Measurements from ENCODE around the gene HEATR1.
"Not testable (repeated sequence)": the region's sequence is repeated elsewhere in the genome, so short reads cannot be mapped to it uniquely, and the experiment has no call there.

The HEATR1 gene

DNA sequence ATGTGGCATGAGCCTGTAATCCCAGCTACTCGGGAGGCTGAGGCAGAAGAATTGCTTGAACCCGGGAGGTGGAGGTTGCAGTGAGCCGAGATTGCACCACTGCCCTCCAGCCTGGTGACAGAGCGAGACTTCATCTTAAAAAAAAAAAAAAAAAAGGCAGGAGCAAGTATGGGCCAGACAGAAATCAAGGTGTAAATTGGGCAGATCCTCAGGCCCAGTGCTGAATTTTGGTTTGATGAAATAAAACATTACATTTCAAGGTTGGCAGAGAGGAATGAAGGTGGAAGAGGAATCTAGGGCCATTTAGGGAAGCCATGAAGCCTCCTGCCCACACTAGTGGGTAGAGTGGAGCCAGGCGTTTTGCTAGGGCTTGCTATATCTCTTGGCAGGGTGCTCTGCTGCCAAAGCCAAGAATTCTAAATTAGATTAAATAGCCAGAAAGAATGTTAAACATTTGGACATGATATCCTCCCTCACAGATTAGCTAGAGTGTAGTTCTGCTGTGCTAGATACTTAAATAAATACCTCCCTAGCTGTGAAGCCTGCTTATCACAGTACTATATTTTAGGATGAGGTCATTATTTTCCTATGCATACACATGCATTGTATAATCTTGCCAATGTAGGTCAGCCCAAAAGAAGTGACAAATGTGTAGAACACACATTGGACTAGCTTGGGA lies 97.2 kb downstream of the HEATR1 start:
- DNase-seq = no peak

DNA sequence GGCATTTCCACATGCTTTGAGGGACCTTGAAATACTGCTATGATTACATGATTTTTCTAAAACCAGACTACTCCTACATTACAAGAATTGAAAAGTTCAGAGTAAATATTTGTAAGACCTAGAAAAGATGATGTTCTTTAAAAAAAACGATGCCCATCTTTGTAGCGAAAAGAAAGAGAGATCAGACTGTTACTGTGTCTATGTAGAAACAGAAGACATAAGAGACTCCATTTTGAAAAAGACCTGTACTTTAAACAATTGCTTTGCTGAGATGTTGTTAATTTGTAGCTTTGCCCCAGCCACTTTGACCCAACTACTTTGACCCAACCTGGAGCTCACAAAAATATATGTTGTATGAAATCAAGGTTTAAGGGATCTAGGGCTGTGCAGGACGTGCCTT lies 100.0 kb downstream of the HEATR1 start:
- DNase-seq = not testable (repeated sequence)

DNA sequence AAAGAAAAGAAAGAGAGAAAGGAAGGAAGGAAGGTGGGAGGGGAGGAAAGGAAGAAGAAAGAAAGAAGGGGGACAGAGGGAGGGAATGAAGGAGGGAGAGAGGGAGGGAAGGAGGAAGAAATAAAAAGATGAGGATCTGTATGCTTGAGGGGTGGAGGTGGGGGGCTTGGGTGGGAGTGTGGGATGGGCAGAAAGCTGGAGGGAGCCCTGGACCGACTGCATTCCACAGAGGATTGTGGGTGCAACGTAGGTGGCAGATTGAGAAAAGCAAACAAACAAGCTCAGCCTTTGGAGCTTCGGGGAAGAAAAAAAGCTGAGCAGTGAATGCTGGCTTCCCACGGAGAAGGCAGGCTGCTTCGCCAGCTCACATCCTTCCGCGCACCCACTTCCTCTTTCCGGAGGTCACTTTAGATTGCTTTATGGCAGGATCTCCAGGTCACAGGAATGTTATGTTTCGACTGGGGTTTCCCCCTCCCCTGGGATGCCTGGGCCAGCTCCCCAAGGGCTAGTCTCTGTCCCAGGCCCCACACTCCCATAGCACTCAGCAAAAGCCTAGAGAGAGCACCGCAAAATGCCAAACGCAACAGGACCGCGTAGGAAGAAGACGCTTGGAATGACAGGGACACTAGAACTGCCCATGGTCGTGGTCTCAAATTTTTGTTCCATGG lies 101.2 kb downstream of the HEATR1 start:
- DNase-seq = no peak

DNA sequence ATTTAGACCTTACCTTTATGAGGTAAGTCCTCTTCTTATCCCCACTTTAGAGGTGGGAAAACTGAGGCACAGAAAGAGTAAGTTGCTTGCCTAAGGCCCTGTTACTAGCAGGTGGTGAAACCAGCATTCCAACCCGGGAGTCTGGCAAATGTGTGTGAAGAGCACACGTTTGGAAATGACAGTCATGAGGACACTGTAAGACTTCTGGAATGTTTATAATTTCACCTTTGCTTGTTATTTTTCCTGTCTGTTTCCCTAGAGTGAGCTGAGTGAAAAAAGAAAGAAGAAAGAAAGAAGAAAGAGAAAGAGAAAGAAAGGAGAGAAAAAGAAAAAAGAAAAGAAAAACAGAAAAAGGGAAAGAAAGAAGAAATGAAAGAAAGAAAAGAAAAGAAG lies 101.7 kb downstream of the HEATR1 start:
- no peak for DNase-seq

DNA sequence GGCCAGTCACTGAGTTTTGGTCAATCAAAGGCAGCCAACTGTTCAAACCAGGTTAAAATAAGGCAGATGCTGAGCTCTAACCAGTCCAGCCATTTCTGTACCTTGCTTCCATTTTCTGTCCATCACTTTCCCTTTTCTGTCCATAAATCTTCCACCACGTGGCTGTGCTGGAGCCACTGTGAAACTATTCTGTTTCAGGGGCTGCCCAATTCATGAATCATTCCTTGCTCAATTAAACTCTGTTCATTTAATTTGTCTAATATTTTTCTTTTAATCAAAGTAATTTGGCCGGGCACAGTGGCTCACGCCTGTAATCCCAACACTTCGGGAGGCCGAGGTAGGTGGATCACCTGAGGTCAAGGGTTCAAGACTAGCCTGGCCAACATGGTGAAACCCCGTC lies 103.2 kb downstream of the HEATR1 start:
- no peak for DNase-seq
